Activated CD4-positive, alpha-beta memory T cell treated with anti-CD3 and anti-CD28 coated beads, Interleukin-2, amount 10 ng/mL, durations not matched to agents 7 days and 5 days (primary cell): ENCODE results near the gene NINJ1. TPM values are rescaled to one million over a fixed set of nuclear protein-coding genes. Genes with fewer than 3 reads are reported as not detected.

Source experiments
- total RNA-seq, 2 experiments: library from RNA; stranded (reverse); gene quantifications; one replicate each; pipeline ENCODE4 v1.2.3, GENCODE V29; 2021

The NINJ1 gene
- total RNA-seq, 2 experiments from 2014 or later, result 36.9 to 37.4 TPM

Other genes starting within 250 kb of the NINJ1 start
- 100 to 1,000 TPM; 102 to 104 TPM for gene FGD3, start 186.7 kb downstream of the NINJ1 start, total RNA-seq
- gene SUSD3, start 75.5 kb downstream of the NINJ1 start, total RNA-seq, result 10 to 100 TPM; 69.6 to 71.4 TPM
- gene CARD19, start 38.0 kb downstream of the NINJ1 start, total RNA-seq, result 10 to 100 TPM; 80.4 to 83.5 TPM
- gene WNK2, start 49.9 kb upstream of the NINJ1 start, total RNA-seq, result under 1 TPM in 1 of 2 experiments, not detected in 1; 0.05 TPM